COLO668 (cell line): ENCODE measurements around the gene RASSF10.
"Not testable (repeated sequence)": the region's sequence is repeated elsewhere in the genome, so short reads cannot be mapped to it uniquely, and the experiment has no call there.

Experiments
- DNase-seq: peaks from one replicate; lab custom pipeline; 2025; ENCODE audit not compliant: unreplicated experiment; lab: John Stamatoyannopoulos, UW

RASSF10 gene

DNA sequence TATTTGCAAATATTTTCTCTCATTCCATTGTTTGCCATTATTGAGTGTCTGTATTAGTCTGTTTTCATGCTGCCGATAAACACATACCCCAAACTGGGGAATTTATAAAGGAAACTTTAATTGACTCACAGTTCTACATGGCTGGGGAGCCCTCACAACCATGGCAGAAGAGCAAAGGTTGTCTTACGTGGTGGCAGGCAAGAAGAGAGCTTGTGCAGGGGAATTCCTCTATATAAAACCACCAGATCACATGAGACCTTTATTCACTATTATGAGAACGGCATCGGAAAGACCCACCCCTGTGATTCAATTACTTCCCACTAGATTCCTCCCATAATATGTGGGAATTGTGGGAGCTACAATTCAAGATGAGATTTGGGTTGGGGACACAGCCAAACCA, 10.2 kb downstream of the RASSF10 start:
- DNase-seq: no peak

DNA sequence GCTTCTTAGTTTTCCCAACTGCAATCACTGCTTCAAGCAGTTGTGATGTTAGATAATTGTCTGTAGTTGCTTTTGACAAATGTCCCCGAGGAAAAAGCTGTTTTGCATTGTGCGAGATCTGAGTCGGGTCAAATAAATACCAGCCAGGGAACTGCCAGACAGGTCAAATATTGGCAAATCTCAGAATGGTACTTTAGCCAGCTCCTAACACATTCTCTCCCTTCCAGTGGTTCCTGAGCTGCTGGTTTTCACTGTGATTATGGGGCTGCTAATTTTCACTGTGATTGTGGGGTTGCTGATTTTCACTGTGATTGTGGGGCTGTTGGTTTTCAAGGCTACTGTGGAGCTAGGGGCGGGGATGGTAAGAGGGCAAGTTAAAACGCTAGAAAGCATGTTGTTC, 14.3 kb downstream of the RASSF10 start:
- no peak for DNase-seq

DNA sequence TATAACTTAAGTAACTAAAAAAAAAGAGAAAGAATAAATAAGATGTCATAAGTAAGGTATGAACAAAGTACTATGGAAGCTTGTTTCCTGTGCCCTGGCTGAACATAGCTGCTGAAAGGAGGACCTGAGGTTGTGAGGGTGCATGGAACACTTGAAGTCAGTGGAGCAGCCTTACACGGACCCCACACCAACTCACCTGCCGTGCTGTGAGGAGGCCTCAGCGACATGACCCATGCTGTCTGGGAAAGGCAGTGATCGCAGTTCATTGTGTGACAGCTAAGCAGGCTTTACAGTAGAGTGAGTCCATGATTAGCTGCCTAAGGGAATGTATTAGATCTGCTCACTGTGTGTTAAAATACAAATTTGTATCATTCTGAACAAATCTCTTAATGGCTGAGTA, 17.6 kb downstream of the RASSF10 start:
- no peak for DNase-seq

DNA sequence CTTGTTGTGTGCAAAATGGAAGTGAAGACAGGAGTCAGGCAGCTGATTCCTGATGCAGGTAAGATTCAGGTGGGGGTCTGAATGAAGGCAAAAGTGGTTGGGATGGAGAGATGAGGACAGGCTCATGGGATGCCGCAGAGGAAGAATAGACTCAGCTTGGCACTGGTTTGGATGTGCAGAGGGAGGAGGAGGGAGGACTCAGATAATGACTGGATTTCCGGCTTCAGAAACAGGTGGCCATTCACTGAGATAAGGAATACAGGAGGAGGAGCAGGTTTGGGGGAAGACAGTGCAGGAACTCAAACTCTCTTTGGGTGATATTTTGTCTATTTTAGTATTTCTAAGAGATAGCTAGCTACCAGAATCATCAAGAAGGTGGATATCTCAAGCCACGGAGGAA, 19.2 kb downstream of the RASSF10 start:
- DNase-seq: no peak

- DNase-seq: no peak
Measured at GRCh38 chr11:13029872-13030271, 20.8 kb downstream of the RASSF10 start.

- peak; percentile 80 for DNase-seq
Measured at GRCh38 chr11:13030857-13031256, 21.7 kb downstream of the RASSF10 start.

DNA sequence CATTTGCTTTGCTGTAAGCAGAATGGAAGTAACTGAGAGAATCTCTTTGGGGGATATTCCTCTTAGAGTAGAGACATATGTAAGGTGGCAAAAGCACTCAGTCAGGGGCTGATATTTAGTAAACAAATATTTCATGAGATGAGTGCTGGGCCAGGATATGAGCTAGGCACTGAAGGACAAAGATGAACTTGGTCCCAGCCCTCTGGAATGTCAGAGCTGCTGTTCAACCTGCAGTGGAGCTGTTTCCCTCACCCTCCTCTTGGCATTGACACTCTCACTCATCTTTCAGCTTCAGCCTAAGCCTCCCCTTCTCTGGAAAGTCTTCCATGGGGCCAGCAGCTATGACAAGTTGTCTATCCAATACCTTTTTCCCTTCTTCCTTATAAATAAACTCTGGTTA, 22.2 kb downstream of the RASSF10 start:
- DNase-seq: no peak

DNA sequence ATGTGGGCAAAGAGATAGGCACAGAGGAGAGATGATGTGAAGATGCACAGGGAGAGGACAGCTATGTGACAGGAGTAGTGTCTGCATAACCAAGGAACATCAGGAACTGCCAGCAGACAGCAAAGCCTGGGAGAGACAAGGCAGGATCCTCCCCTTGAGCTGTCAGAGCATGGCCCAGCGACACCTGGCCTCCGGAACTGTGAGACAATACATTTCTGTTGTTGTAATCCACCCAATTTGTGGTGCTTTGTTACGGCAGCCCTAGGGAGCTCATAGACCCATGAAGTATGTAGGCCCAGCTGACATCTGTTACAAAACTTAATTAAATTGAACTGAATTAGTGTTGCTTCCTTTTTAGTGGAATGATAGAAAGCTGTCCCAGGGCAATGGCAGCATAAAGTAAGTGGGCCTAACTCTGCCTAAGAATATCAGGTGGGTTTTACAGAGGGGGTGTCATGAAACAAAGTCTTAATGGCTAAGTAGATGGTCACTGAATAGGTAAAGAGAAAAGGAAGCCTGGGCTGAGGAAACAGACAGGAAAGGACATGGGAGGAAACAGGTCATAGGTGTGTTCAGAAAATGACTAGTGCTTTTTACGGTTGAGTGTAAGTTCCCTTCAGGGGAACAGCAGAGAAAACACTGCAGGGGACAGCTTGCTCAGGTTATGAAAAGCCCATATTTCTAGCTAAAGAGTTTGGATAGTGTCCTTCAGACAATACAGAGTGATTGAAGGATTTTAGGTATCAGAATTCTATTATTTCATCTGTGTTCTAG, 24.8 kb downstream of the RASSF10 start:
- DNase-seq: peak; percentile 35

DNA sequence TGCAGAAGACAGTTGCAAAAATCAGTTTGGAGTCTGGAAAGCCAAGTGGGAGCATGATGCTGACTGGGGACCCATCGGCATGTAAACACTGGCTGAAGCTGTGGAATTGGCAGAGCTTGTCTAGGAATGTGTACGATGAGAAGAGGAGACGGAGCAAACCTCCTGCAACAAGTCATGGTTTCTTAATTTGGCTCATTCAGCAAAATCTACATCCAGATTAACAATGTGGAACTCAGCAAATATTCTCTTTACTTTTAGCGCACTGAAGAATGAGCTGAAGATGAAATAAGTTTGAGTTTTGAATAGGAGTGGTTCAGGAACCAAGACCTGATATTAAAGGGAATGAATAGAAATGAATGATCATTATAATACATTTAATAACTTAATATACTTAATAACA, 26.6 kb downstream of the RASSF10 start:
- DNase-seq: no peak

- no peak for DNase-seq
Measured at GRCh38 chr11:13036235-13036634, 27.1 kb downstream of the RASSF10 start.

DNA sequence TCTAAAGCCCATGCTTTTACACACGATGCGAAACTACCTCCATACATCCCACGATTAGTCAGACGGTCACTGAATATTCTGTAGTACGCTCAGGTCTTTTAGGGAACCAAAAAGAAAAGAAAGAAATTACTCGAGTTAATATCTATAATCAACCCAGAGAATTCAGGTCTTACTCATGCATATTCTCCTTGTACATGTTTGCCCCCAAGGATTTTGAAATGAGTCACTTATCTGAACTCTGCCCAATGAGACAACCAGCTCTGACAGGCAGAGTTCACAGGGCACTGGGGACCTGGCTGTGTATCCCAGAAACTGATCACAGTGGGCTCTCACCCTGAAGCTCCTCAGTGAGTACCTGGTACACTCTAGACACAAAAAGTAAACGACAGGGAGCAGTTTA, 29.2 kb downstream of the RASSF10 start:
- no peak for DNase-seq

DNA sequence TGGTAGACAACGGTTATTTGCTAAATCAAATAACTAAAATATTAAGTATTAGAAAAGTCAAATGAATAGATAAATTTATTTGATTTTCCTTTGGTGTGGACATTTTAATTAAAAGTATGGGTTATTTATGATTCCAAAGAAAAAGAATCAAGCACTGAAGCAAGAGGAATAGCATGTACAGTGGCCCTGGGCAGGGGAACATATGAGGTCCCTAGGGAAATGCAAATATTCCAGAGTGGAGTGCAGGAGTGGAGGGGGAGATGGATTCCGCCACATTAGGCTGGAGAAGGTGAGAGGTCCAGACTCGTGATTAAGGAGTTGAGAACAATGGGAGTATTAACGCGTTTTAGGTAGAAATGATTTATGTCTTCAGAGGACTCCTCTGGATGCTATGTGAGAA, 30.0 kb downstream of the RASSF10 start:
- DNase-seq: no peak

DNA sequence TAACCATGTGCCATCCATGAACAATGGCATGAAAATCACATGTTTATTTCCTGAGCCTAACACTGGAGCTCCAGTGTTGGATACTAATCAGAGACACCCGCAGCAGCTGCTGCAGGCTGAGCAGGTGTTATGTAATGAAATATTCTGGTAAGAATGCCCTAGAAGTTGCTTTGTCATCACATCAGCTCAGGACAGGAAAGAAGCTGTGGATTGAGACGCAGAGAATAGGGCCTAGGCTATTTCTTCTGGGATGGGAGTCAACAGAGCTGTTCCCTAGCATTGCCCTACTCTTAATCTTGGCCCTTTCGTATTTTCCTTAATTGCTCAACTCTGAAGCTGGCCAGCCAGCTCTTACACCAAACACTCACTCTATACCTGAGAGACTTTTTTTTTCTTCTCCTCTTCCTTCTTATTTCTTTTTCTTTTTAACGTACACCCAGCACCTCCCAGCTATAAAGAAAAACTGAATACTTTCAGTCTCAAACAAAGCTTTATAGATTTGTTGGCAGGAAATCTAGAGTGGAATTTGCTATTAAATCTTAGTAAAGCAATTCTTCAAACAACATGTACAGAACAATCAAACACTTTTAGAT, 31.9 kb downstream of the RASSF10 start:
- DNase-seq: peak; percentile 68

- peak; percentile 42 for DNase-seq
Measured at GRCh38 chr11:13042873-13043342, 33.8 kb downstream of the RASSF10 start.

- no peak for DNase-seq
Measured at GRCh38 chr11:13043912-13044628, 35.0 kb downstream of the RASSF10 start.

DNA sequence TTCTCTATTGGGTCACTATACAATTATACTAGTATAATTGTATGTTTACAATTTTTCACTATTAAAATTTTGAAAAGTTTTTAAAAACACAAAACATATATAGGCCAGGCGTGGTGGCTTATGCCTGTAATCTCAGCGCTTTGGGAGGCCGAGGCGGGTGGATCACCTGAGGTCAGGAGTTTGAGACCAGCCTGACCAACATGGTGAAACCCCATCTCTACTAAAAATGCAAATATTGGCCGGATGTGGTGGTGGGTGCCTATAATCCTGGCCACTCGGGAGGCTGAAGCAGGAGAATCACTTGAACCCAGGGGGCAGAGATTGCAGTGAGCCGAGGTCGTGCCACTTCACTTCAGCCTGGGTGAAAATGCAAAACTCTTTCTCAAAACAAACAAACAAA, 36.0 kb downstream of the RASSF10 start:
- DNase-seq: not testable (repeated sequence)

- DNase-seq: no peak
Measured at GRCh38 chr11:13045734-13046133, 36.6 kb downstream of the RASSF10 start.

- no peak for DNase-seq
Measured at GRCh38 chr11:13046637-13047570, 37.8 kb downstream of the RASSF10 start.

- DNase-seq: no peak
Measured at GRCh38 chr11:13047884-13048283, 38.8 kb downstream of the RASSF10 start.

GRCh38 chr11:13051257-13051656, 42.1 kb downstream of the RASSF10 start:
- no peak for DNase-seq

- DNase-seq: no peak
Measured at GRCh38 chr11:13052130-13052571, 43.0 kb downstream of the RASSF10 start.
